ENCODE measurements around the gene NISCH. TPM values are rescaled to one million over a fixed set of nuclear protein-coding genes. Genes with fewer than 3 reads are reported as not detected.

Gene NISCH
- total RNA-seq, 1 experiment from 2014 or later = 104 TPM

- Histone ChIP-seq H3T11ph (ENCODE audit: low read length) (no peak overlapping the region), H2BK5ac (ENCODE audit: insufficient read length, low read length) (no peak overlapping the region), H3K23ac (ENCODE audit: insufficient read length, low read depth, low read length) (no peak overlapping the region), H3K4ac (ENCODE audit: low read depth, low read length) (no peak overlapping the region), H2BK15ac (ENCODE audit: low read depth, low read length) (no peak overlapping the region), H3K56ac (ENCODE audit: insufficient read length, low read depth, low read length) (no peak overlapping the region), H3K14ac (ENCODE audit: insufficient read depth, low read length) (no peak overlapping the region), H3K4me1 (ENCODE audit: insufficient read depth, low read length) (no peaks in the 10 kb centered on the region), H3K79me2 (ENCODE audit: insufficient read depth, low read length) (no peaks in the 10 kb centered on the region), H2BK120ac (ENCODE audit: low read depth, low read length, poor library complexity, severe bottlenecking) (no peak overlapping the region), H3K27me3 (ENCODE audit: insufficient read depth, low read length) (no peaks in the 10 kb centered on the region), H4K5ac (ENCODE audit: insufficient read length, low read depth, low read length) (no peak overlapping the region), H2AFZ (ENCODE audit: low read length) (no peak overlapping the region), H3K4me2 (ENCODE audit: insufficient read depth, insufficient read length, low read length) (no peak overlapping the region), H2AK5ac (ENCODE audit: insufficient read length, low read length) (no peak overlapping the region), H3K9ac (ENCODE audit: extremely low read depth, insufficient read length, low read length) (no peak overlapping the region), H3K9me3 (ENCODE audit: control insufficient read depth, low read depth, low read length) (no peaks in the 10 kb centered on the region), H3K27ac (ENCODE audit: insufficient read length, low read depth, low read length) (no peak overlapping the region), H3K79me1 (ENCODE audit: insufficient read depth, low read depth, low read length, poor library complexity, severe bottlenecking) (no peaks in the 10 kb centered on the region), H4K8ac (replicated peaks; ENCODE audit: insufficient read length, low read depth, low read length) (no peak overlapping the region), H2BK20ac (ENCODE audit: low read depth, low read length, poor library complexity, severe bottlenecking) (no peak overlapping the region), H3K23me2 (ENCODE audit: insufficient read length, low read depth, low read length, poor library complexity, severe bottlenecking) (no peaks in the 10 kb centered on the region), H3K18ac (ENCODE audit: insufficient read length, low read depth, low read length) (no peak overlapping the region), H4K20me1 (ENCODE audit: control insufficient read depth, insufficient read depth, insufficient read length) (peaks cover 3% of the 10 kb centered on the region), H2BK12ac (ENCODE audit: insufficient read length, low read depth, low read length) (no peak overlapping the region), H4K91ac (ENCODE audit: insufficient read length, low read depth, low read length) (no peak overlapping the region)
- Mint-ChIP-seq H3K27me3 (ENCODE audit: low read depth) (peaks cover 2% of the 10 kb centered on the region), H3K36me3 (ENCODE audit: insufficient read depth in 1 of 3, low read depth in 3 of 3) (peaks cover 9 to 18% (median 13%) of the 10 kb centered on the region in 3 experiments; a peak in 6 of 7 replicates), H3K27ac (no peak overlapping the region; a peak in 1 of 7 replicates), H3K4me3 (no peak overlapping the region), H3K9me3 (no peaks in the 10 kb centered on the region; a peak in 1 of 5 replicates), H3K4me1 (peaks cover 6 to 7% of the 10 kb centered on the region in 2 experiments; a peak in 3 of 4 replicates)
- no CpG with 5 or more reads among the region's 14 CpGs for WGBS (ENCODE audit: extremely low coverage, insufficient read length, low lambda C conversion rate)
- TF ChIP-seq CTCF (conservative IDR thresholded peaks at IDR 0.05) = no peak
- no peak for DNase-seq
Measured at GRCh38 chr3:52520141-52520667, 64.8 kb downstream of the NISCH start.

Measured in H9 (cell line).